HFF-Myc (cell line): ENCODE data around the gene SPART.

Source experiments
- DNase-seq: peaks from one replicate; pipeline ENCODE4 v3.0.0-alpha.2; 2011; ENCODE audit warnings: low read depth; ENCODE audit errors: extremely low read depth
- H3K4me3 ChIP-seq: replicated peaks from 2 replicates; pipeline ENCODE4 v1.5.1; 2011; ENCODE audit warnings: low read depth, mild to moderate bottlenecking, control low read depth, low read length
- TF ChIP-seq, protein P1 (sequence below): IDR thresholded peaks from 2 replicates; pipeline ENCODE4 v1.5.1; 2012; ENCODE audit warnings: mild to moderate bottlenecking, low read depth, low read length, control low read depth; ENCODE audit errors: missing control alignments

SPART gene

DNA sequence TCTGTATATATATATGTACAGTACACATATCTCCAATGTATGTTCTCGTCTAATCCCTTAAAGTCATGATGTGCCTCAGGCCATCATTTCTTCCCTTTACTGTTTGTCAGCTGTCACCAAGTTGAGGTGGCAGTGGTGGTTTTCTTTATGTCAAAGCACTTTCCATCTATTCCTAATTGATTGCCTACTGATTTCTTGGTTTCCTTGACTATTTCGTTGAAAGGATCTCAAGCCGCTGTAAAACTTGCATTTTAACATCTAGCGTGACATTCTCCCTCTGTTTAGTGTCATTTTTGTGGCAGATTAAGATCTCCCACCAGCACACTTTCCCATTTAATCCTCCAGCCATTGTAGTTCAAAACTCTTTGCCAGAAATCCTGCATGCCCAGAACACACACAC is 25.0 kb upstream of the SPART start:
- H3K4me3 ChIP-seq, result no peak overlapping the region
- TF ChIP-seq, protein P1, sequence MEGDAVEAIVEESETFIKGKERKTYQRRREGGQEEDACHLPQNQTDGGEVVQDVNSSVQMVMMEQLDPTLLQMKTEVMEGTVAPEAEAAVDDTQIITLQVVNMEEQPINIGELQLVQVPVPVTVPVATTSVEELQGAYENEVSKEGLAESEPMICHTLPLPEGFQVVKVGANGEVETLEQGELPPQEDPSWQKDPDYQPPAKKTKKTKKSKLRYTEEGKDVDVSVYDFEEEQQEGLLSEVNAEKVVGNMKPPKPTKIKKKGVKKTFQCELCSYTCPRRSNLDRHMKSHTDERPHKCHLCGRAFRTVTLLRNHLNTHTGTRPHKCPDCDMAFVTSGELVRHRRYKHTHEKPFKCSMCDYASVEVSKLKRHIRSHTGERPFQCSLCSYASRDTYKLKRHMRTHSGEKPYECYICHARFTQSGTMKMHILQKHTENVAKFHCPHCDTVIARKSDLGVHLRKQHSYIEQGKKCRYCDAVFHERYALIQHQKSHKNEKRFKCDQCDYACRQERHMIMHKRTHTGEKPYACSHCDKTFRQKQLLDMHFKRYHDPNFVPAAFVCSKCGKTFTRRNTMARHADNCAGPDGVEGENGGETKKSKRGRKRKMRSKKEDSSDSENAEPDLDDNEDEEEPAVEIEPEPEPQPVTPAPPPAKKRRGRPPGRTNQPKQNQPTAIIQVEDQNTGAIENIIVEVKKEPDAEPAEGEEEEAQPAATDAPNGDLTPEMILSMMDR, result no peak
- no peak for DNase-seq

DNA sequence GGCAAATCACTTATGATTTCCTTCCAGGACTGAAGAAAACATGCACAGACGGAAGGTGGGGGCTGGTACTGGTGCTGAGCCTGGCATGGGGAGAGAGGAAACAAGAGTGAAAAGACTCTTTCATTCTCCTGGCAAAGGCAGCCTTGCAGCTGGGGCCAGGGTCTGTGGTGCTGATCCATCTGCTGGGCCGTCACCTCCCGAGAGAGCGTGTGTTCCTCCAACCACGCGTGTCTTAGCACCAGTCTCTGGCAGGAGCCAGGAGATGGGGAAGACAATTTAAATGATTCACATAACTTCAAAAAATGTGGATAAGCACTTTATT is 23.9 kb upstream of the SPART start:
- DNase-seq, result no peak
- TF ChIP-seq, protein P1, result no peak
- no peak overlapping the region for H3K4me3 ChIP-seq

DNA sequence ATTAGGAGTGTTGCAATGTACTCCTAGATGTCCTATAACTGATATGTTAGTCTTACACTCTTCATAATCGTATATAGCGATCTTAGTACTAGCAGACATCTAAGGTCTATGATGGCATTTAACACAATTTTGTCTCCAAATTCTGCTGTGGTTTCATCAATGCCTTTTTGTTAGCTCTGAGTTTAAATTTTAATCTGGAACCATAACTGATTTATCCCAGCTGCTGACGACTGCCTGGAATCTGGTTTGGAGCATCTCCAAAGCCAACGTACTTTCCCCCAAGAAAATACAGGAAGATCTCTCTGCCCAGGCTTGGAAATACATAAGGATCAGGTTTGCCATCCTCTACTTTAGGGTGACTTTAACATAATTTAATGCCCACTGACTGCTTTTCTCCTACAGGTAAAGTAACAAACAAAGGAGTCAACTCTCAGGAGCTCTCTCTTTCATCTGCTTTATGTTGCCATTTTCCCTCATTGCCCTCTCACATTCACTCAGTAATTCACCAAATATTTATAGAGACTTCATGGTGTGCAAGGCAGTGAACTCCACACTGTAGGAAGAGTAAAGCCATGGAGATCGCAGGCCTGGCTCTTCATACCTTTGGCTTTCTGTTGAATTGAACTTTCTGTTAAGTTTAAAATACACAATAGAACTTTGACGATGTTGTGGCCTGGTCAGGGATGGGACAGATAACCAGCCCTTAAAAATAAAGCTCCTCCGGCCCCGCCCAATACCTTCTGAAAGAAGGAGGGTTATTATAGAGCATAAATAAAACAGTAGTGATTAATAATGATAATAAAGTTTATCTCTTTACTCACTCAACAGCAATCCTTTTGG is 23.3 kb upstream of the SPART start:
- H3K4me3 ChIP-seq, result no peak overlapping the region
- no peak for DNase-seq
- TF ChIP-seq, protein P1, result no peak

DNA sequence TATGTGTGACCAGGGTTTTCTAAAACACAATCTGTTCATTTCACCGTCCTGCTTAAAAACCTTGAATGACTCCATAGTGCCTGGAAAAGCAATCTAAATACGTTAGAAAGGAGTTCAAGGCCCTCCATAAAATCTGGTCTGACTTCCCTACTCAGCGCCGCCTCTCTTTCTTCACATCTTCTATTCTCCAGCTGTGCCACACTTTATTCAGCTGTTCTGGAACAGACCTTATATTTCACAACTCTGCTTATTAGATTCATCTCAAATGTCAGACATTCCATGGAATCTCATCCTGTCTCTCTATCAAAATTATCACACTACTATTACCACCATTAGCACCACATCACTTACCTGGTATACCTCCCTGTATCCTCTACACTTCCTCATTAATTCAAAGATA is 19.8 kb upstream of the SPART start:
- no peak overlapping the region for H3K4me3 ChIP-seq
- no peak for DNase-seq
- TF ChIP-seq, protein P1, result no peak

GRCh38 chr13:36363366-36363863 is 17.2 kb upstream of the SPART start:
- no peak overlapping the region for H3K4me3 ChIP-seq
- TF ChIP-seq, protein P1, result no peak
- DNase-seq, result no peak

DNA sequence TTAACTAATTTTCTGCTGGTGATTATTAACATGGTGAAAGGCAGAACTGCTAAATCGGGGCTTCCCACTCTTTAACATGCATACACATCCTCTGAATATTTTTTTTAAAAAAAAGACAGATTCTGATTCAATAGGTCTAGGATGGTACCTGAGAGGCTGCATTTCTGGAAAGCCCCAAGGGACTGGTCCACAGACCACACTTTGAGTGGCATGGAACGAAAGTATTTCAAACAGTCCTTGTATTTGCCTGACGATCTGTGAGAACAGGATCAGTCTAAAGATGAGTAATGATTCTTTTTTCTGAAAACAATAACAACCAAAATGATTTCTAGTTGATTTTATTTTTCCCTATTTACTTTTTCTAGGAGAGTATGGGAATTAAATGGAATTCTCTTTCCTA is 16.7 kb upstream of the SPART start:
- DNase-seq, result no peak
- H3K4me3 ChIP-seq, result no peak overlapping the region
- TF ChIP-seq, protein P1, result no peak
